ENCODE data around the gene PCK1.

PCK1 gene

DNA sequence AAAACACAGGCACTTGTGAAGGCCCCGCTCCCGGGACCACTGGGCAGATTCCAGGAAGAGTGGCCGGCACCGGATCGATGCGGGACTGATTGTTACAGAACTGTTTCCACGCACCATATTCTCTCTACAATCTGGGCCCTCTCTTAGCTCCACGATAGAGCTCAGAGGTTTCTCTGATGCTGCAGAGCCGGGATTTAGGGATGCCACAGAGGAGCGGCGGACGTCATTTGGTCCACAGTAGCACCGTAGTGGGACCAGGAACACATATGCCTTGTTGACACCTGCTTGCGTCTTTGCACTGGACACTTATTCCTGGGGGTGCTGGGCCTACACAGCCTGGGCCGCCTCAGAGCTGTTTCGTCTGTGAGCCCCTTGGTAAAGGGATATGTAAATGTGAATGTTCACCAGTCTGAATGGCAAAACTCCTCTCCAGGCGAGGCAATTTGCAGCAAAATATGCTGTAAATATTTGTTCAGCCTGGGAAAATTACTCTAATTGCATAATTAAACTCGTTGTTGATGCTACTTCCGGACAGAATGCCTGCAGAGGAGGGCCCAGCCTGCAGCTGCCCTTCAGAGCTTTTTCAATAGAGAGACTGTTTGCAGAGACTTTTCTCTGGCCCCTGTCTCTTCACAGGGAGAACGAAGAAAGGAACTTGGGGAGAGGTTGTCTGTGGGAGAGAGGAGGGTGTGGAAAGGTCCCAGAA is 9.4 kb downstream of the PCK1 start:
- Histone ChIP-seq H3K27me3 (replicated peaks; ENCODE audit: control insufficient read depth, insufficient read depth, low read length) (peaks cover 27% of the 10 kb centered on the region), H3K9ac (ENCODE audit: low read length) (no peak overlapping the region), H3K36me3 (ENCODE audit: control insufficient read depth, insufficient read depth, low read length, severe bottlenecking) (peaks cover 8% of the 10 kb centered on the region), H3K4me3 (ENCODE audit: low read length) (no peak overlapping the region), H3K4me1 (ENCODE audit: control insufficient read depth, insufficient read depth, low read length) (peaks cover 13% of the 10 kb centered on the region), H3K9me3 (ENCODE audit: control insufficient read depth, low read length) (no peaks in the 10 kb centered on the region)
- DNase-seq (ENCODE audit: low read depth) = no peak

DNA sequence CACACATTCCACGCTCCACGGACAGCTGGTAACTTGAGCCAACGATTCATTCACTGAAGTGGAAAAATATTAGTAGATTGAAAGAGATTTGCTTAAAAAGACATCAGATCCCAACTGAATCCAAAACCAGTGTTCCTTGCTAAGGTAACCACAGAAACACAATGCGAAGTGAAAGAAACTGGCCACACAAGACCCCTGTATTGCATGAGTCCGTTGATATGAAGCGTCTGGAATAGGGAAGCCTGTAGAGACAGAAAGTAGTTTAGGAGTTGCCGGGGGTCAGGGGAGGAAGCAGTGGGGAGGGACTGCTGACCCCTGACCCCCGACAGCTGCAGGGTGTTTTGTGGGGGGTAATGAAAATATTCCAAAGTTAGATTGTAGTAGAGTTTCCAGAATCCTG is 10.0 kb downstream of the PCK1 start:
- Histone ChIP-seq H3K4me3 (ENCODE audit: low read length) (no peak overlapping the region), H3K9me3 (ENCODE audit: control insufficient read depth, low read length) (peaks cover 4% of the 10 kb centered on the region), H3K4me1 (ENCODE audit: control insufficient read depth, insufficient read depth, low read length) (peaks cover 13% of the 10 kb centered on the region), H3K9ac (ENCODE audit: low read length) (no peak overlapping the region), H3K36me3 (ENCODE audit: control insufficient read depth, insufficient read depth, low read length, severe bottlenecking) (peaks cover 2% of the 10 kb centered on the region), H3K27me3 (replicated peaks; ENCODE audit: control insufficient read depth, insufficient read depth, low read length) (peaks cover 33% of the 10 kb centered on the region)
- no peak for DNase-seq (ENCODE audit: low read depth)

DNA sequence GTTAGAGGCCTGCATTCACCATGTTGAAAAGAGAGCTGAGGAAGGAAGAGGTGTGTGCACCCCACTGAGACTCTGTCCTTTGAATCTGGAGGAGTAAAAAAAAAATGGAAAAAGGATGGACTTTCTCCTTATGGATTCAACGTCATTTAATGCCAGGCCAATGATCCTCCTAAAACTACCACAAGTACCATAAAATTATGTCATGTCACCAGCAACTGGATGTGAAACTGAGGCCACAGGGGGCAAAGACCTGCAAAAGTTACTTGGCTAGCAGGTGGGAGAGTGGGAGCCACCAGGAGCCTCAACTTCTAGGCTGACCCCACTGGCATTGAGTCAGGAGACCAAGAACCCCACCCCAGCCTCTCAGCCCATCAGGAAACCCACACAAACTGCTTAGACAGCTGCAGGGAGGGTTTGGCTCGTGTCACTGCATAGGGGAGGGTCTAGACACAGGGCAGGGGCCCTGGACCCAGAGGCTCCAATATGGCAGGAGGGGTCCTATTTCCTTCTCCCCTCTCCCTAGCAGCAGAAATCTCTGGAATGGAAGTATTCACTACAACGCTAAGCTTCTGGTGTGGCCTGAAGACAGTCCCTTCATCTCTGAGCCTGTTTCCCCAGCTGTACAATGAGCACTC is 11.0 kb downstream of the PCK1 start:
- Histone ChIP-seq H3K9me3 (ENCODE audit: control insufficient read depth, low read length) (peaks cover 6% of the 10 kb centered on the region), H3K4me1 (ENCODE audit: control insufficient read depth, insufficient read depth, low read length) (peaks cover 13% of the 10 kb centered on the region), H3K9ac (ENCODE audit: low read length) (no peak overlapping the region), H3K4me3 (ENCODE audit: low read length) (no peak overlapping the region), H3K27me3 (replicated peaks; ENCODE audit: control insufficient read depth, insufficient read depth, low read length) (peaks cover 39% of the 10 kb centered on the region), H3K36me3 (ENCODE audit: control insufficient read depth, insufficient read depth, low read length, severe bottlenecking) (peaks cover 2% of the 10 kb centered on the region)
- no peak for DNase-seq (ENCODE audit: low read depth)

DNA sequence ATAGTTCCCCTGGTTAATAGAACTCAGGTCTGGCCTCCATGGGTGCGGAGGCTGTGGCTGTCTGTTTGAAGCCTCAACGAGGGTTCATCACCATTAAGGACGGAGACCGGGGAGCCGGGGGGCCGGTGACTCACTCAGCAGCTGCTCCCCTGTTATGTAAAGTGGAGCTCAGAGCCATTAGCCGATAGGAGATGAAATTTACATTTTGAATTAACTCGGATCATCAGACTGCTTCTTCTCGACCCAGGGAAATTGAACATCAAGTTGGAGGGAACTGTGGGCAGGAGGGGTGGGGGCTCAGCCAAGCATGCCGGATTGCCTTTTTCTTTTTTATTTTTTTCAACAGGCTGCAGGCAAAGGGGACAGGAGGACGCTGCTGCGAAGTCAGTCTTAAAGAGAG is 12.3 kb downstream of the PCK1 start:
- H3K36me3 ChIP-seq (ENCODE audit: control insufficient read depth, insufficient read depth, low read length, severe bottlenecking) = peaks cover 2% of the 10 kb centered on the region
- H3K4me1 ChIP-seq (ENCODE audit: control insufficient read depth, insufficient read depth, low read length) = peaks cover 13% of the 10 kb centered on the region
- peaks cover 47% of the 10 kb centered on the region for H3K27me3 ChIP-seq (replicated peaks; ENCODE audit: control insufficient read depth, insufficient read depth, low read length)
- DNase-seq (ENCODE audit: low read depth) = no peak
- no peak overlapping the region for H3K9ac ChIP-seq (ENCODE audit: low read length)
- peaks cover 6% of the 10 kb centered on the region for H3K9me3 ChIP-seq (ENCODE audit: control insufficient read depth, low read length)
- no peak overlapping the region for H3K4me3 ChIP-seq (ENCODE audit: low read length)

DNA sequence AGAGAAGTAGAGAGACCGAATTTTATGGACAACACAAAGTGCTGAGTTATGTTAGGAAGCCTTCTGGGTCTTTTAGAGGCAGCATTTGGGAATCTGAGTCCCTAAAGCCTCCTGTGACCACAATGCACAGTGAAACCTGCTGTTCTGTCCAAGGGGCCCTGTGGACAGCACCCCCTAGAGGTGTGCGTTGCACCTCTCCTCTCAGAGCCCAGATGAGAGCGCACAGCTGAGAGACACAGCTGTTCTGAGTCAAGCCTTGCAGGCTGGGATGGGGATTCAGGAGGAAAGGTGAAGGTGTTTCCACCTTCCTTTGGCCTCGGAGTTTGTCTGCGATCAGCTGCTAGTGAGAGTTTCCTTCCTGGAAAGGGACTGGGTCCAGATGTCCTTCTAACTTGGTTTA is 13.0 kb downstream of the PCK1 start:
- H3K9ac ChIP-seq (ENCODE audit: low read length) = no peak overlapping the region
- no peak for DNase-seq (ENCODE audit: low read depth)
- H3K9me3 ChIP-seq (ENCODE audit: control insufficient read depth, low read length) = peaks cover 6% of the 10 kb centered on the region
- no peaks in the 10 kb centered on the region for H3K36me3 ChIP-seq (ENCODE audit: control insufficient read depth, insufficient read depth, low read length, severe bottlenecking)
- no peak overlapping the region for H3K4me3 ChIP-seq (ENCODE audit: low read length)
- H3K27me3 ChIP-seq (replicated peaks; ENCODE audit: control insufficient read depth, insufficient read depth, low read length) = peaks cover 52% of the 10 kb centered on the region
- peaks cover 8% of the 10 kb centered on the region for H3K4me1 ChIP-seq (ENCODE audit: control insufficient read depth, insufficient read depth, low read length)

DNA sequence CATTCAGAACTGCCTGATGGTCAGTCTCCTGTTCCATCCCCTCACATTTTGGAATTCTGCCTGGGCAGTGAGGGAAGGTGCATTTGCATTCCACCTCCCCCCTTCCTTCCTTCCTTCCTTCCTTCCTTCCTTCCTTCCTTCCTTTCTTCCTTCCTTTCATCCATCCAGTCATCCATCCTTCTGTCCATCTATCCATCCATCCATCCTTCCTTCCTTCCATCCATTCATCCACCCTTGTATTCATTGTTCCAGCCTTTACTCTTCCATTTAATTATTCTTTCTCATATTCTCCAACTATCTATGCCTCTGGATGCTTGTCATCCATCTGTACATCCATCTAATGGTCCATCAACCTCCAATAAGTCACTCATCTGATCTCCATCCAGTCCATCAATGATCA is 14.0 kb downstream of the PCK1 start:
- Histone ChIP-seq H3K9me3 (ENCODE audit: control insufficient read depth, low read length) (peaks cover 6% of the 10 kb centered on the region), H3K27me3 (replicated peaks; ENCODE audit: control insufficient read depth, insufficient read depth, low read length) (peaks cover 58% of the 10 kb centered on the region), H3K4me3 (ENCODE audit: low read length) (no peak overlapping the region), H3K9ac (ENCODE audit: low read length) (no peak overlapping the region), H3K36me3 (ENCODE audit: control insufficient read depth, insufficient read depth, low read length, severe bottlenecking) (no peaks in the 10 kb centered on the region), H3K4me1 (ENCODE audit: control insufficient read depth, insufficient read depth, low read length) (peaks cover 9% of the 10 kb centered on the region)
- no peak for DNase-seq (ENCODE audit: low read depth)

DNA sequence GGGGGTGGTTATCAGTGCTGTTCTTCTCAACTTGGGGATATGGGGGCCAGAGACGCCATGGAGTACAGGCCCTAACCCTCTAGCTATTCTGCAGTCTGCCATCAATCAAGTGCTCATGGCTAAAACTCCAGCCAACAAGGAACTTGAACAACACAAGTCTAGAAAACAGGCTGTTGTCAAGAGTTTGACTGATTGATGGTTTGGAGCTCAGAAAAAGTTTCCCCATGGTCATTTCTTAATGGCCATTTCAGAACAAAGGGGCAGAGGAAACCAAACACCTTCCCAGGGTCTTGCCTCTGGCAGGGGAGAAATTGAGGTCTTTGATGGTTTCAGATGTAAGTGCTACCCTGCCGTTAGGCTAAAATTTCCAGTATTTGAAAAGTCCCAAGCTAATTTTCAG is 15.1 kb downstream of the PCK1 start:
- H3K36me3 ChIP-seq (ENCODE audit: control insufficient read depth, insufficient read depth, low read length, severe bottlenecking) = no peaks in the 10 kb centered on the region
- H3K27me3 ChIP-seq (replicated peaks; ENCODE audit: control insufficient read depth, insufficient read depth, low read length) = peaks cover 68% of the 10 kb centered on the region
- DNase-seq (ENCODE audit: low read depth) = no peak
- H3K9me3 ChIP-seq (ENCODE audit: control insufficient read depth, low read length) = peaks cover 6% of the 10 kb centered on the region
- peaks cover 16% of the 10 kb centered on the region for H3K4me1 ChIP-seq (ENCODE audit: control insufficient read depth, insufficient read depth, low read length)
- H3K4me3 ChIP-seq (ENCODE audit: low read length) = no peak overlapping the region
- no peak overlapping the region for H3K9ac ChIP-seq (ENCODE audit: low read length)

DNA sequence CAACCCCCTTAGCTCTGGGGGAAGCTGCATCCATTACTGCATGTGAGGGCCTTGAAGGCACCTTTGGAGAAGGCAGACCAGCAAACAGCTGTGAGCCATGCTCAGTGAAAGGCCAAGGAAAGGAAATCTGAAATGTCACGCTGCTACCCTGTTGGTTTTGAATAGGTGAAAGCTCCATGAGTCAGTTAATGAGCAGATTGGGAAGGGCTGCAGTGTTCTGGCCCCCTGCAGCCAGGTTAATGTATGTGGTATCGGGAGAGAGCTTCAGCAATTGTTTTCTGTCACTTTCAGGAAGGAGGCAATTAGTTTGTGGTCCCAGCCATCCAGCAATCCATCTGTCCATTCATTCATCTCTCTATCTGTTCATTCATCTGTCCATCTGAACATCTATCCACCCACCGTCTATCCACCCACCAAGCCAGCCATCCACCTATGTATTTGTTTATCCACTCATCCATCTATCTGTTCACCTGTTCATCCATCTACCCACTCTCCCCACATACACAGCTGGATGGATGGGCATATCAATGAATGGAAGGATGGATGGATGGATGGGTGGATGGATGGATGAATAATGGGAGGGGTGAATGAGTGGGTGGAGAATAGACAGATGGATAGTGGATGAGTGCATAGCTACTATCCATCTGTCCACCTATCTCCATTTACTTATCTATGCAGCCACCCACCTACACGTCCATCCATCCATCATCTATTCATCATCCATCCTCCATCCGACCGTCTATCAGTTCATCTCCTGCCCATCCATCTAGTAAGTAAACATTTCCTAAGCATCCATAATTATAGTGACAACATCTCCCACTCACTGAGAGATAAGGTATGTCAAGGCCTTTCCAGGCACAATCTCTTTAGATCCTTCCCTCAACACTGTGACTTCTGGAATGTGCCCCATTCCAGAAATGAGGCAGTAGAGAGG is 16.0 kb downstream of the PCK1 start:
- no peak for DNase-seq (ENCODE audit: low read depth)
- Histone ChIP-seq H3K36me3 (ENCODE audit: control insufficient read depth, insufficient read depth, low read length, severe bottlenecking) (no peaks in the 10 kb centered on the region), H3K4me1 (ENCODE audit: control insufficient read depth, insufficient read depth, low read length) (peaks cover 22% of the 10 kb centered on the region), H3K4me3 (ENCODE audit: low read length) (no peak overlapping the region), H3K27me3 (replicated peaks; ENCODE audit: control insufficient read depth, insufficient read depth, low read length) (peaks cover 73% of the 10 kb centered on the region), H3K9ac (ENCODE audit: low read length) (no peak overlapping the region), H3K9me3 (ENCODE audit: control insufficient read depth, low read length) (peaks cover 6% of the 10 kb centered on the region)

DNA sequence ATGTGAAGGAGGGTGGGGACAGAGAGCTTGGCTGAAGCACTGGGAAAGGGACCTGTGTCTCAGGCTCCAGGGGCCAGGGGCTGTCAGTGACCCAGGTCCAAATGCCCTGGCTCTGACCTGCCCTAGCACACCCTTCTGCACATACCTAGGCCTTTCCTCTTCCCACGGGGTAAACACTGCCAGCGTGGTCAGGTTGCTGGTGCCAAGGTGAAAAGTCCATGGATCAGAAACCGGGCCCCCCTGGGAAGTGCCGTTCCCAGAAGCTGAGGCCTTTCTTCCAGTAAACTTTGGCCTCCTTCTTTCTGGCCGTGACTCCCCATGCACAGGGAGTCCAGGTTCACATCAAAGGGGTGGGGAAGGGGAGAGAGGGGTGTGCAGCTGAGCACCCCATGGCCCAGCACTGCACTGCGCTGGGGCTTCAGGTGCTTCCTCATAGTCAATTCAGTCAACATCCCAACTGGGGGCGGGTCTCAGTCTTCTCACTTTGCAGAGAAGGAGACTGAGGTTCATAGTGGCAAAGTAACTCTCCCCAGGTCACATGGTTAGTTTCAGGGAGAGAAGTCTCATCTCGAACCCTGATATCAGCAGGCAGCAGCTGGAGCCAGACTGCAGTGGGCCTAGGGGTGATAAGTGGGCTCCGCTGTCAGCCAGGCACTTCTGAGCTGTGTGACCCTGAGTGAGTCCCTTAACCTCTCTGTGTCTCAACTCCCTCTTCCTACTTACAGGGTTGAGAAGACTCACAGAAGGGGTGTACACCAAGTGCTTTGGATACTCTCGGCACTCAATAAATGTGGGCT is 17.0 kb downstream of the PCK1 start:
- Histone ChIP-seq H3K4me3 (ENCODE audit: low read length) (no peak overlapping the region), H3K9ac (ENCODE audit: low read length) (no peak overlapping the region), H3K27me3 (replicated peaks; ENCODE audit: control insufficient read depth, insufficient read depth, low read length) (peaks cover 67% of the 10 kb centered on the region), H3K36me3 (ENCODE audit: control insufficient read depth, insufficient read depth, low read length, severe bottlenecking) (no peaks in the 10 kb centered on the region), H3K9me3 (ENCODE audit: control insufficient read depth, low read length) (peaks cover 6% of the 10 kb centered on the region), H3K4me1 (ENCODE audit: control insufficient read depth, insufficient read depth, low read length) (peaks cover 32% of the 10 kb centered on the region)
- DNase-seq (ENCODE audit: low read depth) = no peak

DNA sequence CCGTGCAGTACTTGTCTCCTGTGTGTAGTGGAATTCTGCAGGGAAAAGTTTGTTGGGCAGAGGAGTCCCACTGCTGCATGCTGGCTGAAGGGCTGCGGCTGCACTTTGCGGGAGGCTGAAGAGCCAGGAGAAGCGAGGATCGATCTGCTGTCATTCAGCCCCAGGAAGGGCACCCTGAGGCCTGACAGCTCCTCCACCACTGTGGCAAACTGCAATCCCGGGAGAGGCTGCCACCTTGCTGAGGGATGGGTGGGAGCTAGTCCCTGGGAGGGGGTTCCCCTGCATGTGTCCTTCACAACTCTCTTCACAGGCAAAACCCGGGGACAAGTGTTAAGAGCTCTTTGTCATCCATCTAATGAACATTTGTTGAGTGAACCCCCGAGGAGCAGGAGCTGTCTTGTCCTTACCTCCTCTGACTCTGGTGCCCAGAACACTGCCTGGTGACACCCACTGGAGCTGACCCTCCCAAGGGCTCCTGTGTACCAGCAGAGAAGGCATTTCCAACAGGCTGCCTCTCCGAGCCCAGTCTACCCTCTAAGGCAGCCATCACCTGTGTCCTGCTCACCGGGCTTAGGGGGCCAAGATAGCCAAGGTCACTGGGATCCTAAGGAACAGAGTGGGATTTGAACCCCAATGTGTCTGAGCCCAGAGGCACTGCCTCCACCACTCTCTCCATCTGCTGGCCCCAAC is 17.7 kb downstream of the PCK1 start:
- peaks cover 38% of the 10 kb centered on the region for H3K4me1 ChIP-seq (ENCODE audit: control insufficient read depth, insufficient read depth, low read length)
- peaks cover 68% of the 10 kb centered on the region for H3K27me3 ChIP-seq (replicated peaks; ENCODE audit: control insufficient read depth, insufficient read depth, low read length)
- no peak for DNase-seq (ENCODE audit: low read depth)
- no peaks in the 10 kb centered on the region for H3K36me3 ChIP-seq (ENCODE audit: control insufficient read depth, insufficient read depth, low read length, severe bottlenecking)
- no peak overlapping the region for H3K9ac ChIP-seq (ENCODE audit: low read length)
- H3K9me3 ChIP-seq (ENCODE audit: control insufficient read depth, low read length) = peaks cover 9% of the 10 kb centered on the region
- no peak overlapping the region for H3K4me3 ChIP-seq (ENCODE audit: low read length)

All from adipocyte (in vitro differentiated cells).